Measurements from ENCODE around the gene RSBN1L. TPM values are rescaled to one million over a fixed set of nuclear protein-coding genes. Genes with fewer than 3 reads are reported as not detected.

RSBN1L gene
- polyA plus RNA-seq, 1 donor from 2014 or later: 24.7 TPM

GRCh38 chr7:77753173-77753572 is 56.9 kb downstream of the RSBN1L start:
- Histone ChIP-seq H3K4me3 (ENCODE audit: low read length) (no peak overlapping the region), H3K27me3 (ENCODE audit: insufficient read depth, low read depth, low read length) (no peaks in the 10 kb centered on the region), H3K4me2 (ENCODE audit: low read length) (no peak overlapping the region), H3F3A (ENCODE audit: insufficient read depth, low read length, poor library complexity, severe bottlenecking) (no peaks in the 10 kb centered on the region), H3K9me2 (ENCODE audit: insufficient read depth, low read length) (no peaks in the 10 kb centered on the region), H2AFZ (ENCODE audit: low read depth, low read length) (no peak overlapping the region), H3K9ac (ENCODE audit: low read length) (no peak overlapping the region), H3K79me2 (replicated peaks; ENCODE audit: insufficient read depth, low read length) (peaks cover 7% of the 10 kb centered on the region), H3K36me3 (ENCODE audit: insufficient read depth, low read length) (peaks cover 9% of the 10 kb centered on the region), H4K20me1 (ENCODE audit: insufficient read depth) (no peaks in the 10 kb centered on the region), H3K9me3 (ENCODE audit: low read length) (no peaks in the 10 kb centered on the region), H3K27ac (ENCODE audit: low read length) (no peak overlapping the region)
- TF ChIP-seq REST (IDR thresholded peaks at IDR 0.05; ENCODE audit: borderline replicate concordance) (no peak), TAF1 (IDR thresholded peaks at IDR 0.05; ENCODE audit: low read depth) (no peak), EZH2 (IDR thresholded peaks at IDR 0.05; ENCODE audit: borderline replicate concordance, insufficient read depth, low read length, poor library complexity, severe bottlenecking) (no peak), MXI1 (conservative IDR thresholded peaks at IDR 0.05; ENCODE audit: poor library complexity, severe bottlenecking) (no peak), POLR2AphosphoS5 (IDR thresholded peaks at IDR 0.05) (no peak), CTCF (IDR thresholded peaks at IDR 0.05; ENCODE audit: poor library complexity, severe bottlenecking) (no peak), EP300 (conservative IDR thresholded peaks at IDR 0.05; ENCODE audit: poor library complexity, severe bottlenecking) (no peak), RAD21 (conservative IDR thresholded peaks at IDR 0.05) (no peak), SMC3 (conservative IDR thresholded peaks at IDR 0.05; ENCODE audit: poor library complexity) (no peak)

- H3K27ac ChIP-seq (ENCODE audit: low read length): no peak overlapping the region
- H3K79me2 ChIP-seq (replicated peaks; ENCODE audit: insufficient read depth, low read length): peaks cover 25% of the 10 kb centered on the region
- H3K27me3 ChIP-seq (ENCODE audit: insufficient read depth, low read depth, low read length): no peaks in the 10 kb centered on the region
- no peak overlapping the region for H3K4me2 ChIP-seq (ENCODE audit: low read length)
- no peak overlapping the region for H3K9ac ChIP-seq (ENCODE audit: low read length)
- TF ChIP-seq MXI1 (conservative IDR thresholded peaks at IDR 0.05; ENCODE audit: poor library complexity, severe bottlenecking): no peak
- no peak overlapping the region for H2AFZ ChIP-seq (ENCODE audit: low read depth, low read length)
- H3K36me3 ChIP-seq (ENCODE audit: insufficient read depth, low read length): no peaks in the 10 kb centered on the region
- H3K4me3 ChIP-seq (ENCODE audit: low read length): no peak overlapping the region
- no peaks in the 10 kb centered on the region for H3K9me2 ChIP-seq (ENCODE audit: insufficient read depth, low read length)
- no peaks in the 10 kb centered on the region for H4K20me1 ChIP-seq (ENCODE audit: insufficient read depth)
- no peaks in the 10 kb centered on the region for H3K9me3 ChIP-seq (ENCODE audit: low read length)
- no peaks in the 10 kb centered on the region for H3F3A ChIP-seq (ENCODE audit: insufficient read depth, low read length, poor library complexity, severe bottlenecking)
Observed at GRCh38 chr7:77757589-77757988, 61.3 kb downstream of the RSBN1L start.
